BE2C (cell line): Measurements from ENCODE around the gene TGFBR2.
"Not testable (repeated sequence)": the region's sequence is repeated elsewhere in the genome, so short reads cannot be mapped to it uniquely, and the experiment has no call there.

ENCODE experiments used
- DNase-seq: peaks from one replicate; pipeline ENCODE4 v3.0.0-alpha.2; 2020
- H3K27me3 ChIP-seq: fragments of 250-450 bp; sonication (Bioruptor Pico); 2 replicates; pipeline ENCODE4 v1.5.1; 2020; ENCODE audit warnings: mild to moderate bottlenecking
- H3K36me3 ChIP-seq: fragments of 250-450 bp; sonication (Bioruptor Pico); 2 replicates; pipeline ENCODE4 v1.5.1; 2020; ENCODE audit warnings: mild to moderate bottlenecking
- H3K4me1 ChIP-seq: fragments of 250-450 bp; sonication (Bioruptor Pico); 2 replicates; pipeline ENCODE4 v1.5.1; 2020
- H3K4me3 ChIP-seq: 2 replicates; pipeline ENCODE4 v1.5.1; 2011; ENCODE audit warnings: low read depth, low read length
- H3K9me3 ChIP-seq: fragments of 250-450 bp; sonication (Bioruptor Pico); 2 replicates; pipeline ENCODE4 v1.5.1; 2020
- CTCF ChIP-seq: IDR thresholded peaks from 2 replicates; pipeline ENCODE4 v1.5.1; 2012; ENCODE audit warnings: mild to moderate bottlenecking, low read depth, low read length

The TGFBR2 gene

DNA sequence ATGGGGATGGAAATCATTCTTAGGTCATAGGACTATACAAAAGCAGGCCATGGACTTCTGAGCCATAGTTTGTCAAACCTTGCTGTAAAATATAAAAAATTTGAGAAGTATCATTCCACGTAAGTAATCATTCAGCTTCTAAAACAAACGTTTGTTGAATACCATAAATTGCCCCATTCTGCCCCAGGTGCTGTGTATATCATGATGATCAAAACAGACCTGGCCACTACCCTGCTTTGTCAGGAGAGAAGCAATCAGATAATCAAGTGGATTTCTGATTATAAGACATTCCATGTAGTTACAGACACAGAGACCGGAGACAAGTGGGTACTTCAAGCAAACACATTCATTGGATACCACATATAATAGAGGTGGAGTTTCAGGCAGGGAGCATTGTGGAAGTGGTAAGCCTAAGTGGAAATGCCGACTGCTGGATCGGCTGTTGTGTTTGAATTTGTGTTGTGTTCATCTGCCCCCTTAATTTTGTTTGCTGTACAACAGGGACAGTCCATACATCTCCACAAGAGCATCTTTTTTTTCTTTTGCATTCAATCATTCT lies 61.7 kb downstream of the TGFBR2 start:
- Histone ChIP-seq H3K27me3 (no peaks in the 10 kb centered on the region), H3K4me3 (no peak overlapping the region), H3K36me3 (no peaks in the 10 kb centered on the region), H3K9me3 (no peaks in the 10 kb centered on the region), H3K4me1 (no peaks in the 10 kb centered on the region)
- DNase-seq, result no peak
- no peak for TF ChIP-seq CTCF

DNA sequence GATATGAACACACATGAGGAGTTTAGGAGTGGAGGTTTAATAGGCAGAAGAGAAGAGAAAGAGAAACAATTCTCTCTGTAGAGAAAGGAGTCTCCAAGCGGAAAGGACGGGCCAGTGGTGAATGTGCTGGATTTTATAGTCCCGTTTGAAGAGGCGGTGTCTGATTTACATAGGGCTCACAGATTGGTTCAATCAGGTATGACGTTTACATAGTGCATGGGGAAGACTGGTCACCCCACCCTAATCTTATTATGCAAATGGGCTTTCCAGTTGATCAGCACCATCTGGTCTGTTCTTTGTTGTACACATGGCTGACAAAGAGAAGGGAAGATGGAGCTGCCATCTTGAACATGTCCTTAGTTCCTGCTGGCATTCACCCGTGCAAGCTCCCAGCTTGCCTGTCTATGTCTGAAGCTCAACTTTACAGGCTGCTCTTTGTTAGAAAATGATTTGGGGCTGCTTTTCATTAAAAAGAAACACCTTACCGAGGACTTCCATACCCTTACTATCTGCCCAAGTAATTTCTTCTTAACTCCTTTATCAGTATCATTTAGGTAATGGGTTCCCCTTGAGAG lies 63.0 kb downstream of the TGFBR2 start:
- not testable (repeated sequence) for H3K4me3 ChIP-seq, H3K9me3 ChIP-seq, H3K36me3 ChIP-seq, H3K4me1 ChIP-seq, H3K27me3 ChIP-seq
- DNase-seq, result peak; percentile 49

DNA sequence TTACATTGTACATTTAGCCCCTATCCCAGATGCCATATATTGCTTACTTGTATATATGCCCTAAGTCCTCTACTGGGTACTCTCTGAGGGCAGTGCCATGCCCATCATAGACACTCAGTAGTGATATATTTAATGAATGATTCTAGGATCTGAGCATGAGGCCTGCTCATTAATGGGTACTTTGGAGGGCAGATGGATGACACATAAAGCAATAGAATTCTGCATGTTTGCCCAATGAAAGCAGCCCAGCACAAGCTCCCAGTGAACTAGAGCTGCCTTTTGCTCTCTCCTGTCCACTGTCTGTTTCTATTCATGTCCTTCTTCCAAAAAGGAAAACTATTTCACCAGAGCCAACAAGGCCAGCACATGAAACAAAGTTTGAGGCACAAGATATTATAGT lies 63.9 kb downstream of the TGFBR2 start:
- no peaks in the 10 kb centered on the region for H3K36me3 ChIP-seq
- no peak for TF ChIP-seq CTCF

GRCh38 chr3:30671527-30672286 lies 65.3 kb downstream of the TGFBR2 start:
- Histone ChIP-seq H3K4me3 (no peak overlapping the region), H3K36me3 (no peaks in the 10 kb centered on the region), H3K9me3 (no peaks in the 10 kb centered on the region), H3K4me1 (no peaks in the 10 kb centered on the region), H3K27me3 (no peaks in the 10 kb centered on the region)
- no peak for DNase-seq
- no peak for TF ChIP-seq CTCF

More for the DNA sequence above, 63.9 kb downstream of the TGFBR2 start:
- Histone ChIP-seq H3K4me3 (no peak overlapping the region), H3K4me1 (no peaks in the 10 kb centered on the region), H3K9me3 (no peaks in the 10 kb centered on the region), H3K27me3 (no peaks in the 10 kb centered on the region)
- no peak for DNase-seq

GRCh38 chr3:30672287-30672735 lies 65.9 kb downstream of the TGFBR2 start:
- Histone ChIP-seq H3K36me3 (no peaks in the 10 kb centered on the region), H3K4me1 (no peaks in the 10 kb centered on the region)

DNA sequence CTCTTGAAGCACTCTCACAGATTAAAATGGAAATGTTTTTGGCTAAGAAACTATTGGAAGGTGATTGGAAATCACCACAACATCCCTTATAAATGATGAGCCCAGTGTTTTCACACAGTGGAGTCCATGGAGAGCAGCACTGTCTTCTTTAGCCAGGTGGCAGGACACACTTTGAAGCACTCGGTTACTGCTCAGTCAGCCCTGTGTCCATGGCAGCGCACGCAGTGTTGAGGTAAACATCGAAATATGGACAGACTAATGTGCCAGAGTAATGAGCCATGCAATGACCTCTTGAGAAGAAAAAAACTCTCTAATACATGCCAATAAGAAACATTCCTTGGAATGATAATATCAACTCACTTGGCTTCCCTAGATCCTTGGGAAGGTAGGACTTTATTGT lies 66.6 kb downstream of the TGFBR2 start:
- no peaks in the 10 kb centered on the region for H3K27me3 ChIP-seq
- no peaks in the 10 kb centered on the region for H3K4me1 ChIP-seq
- H3K9me3 ChIP-seq, result no peaks in the 10 kb centered on the region
- no peak overlapping the region for H3K4me3 ChIP-seq
- TF ChIP-seq CTCF, result no peak
- DNase-seq, result no peak
- no peaks in the 10 kb centered on the region for H3K36me3 ChIP-seq

More at GRCh38 chr3:30672287-30672735, 65.9 kb downstream of the TGFBR2 start:
- H3K9me3 ChIP-seq, result no peaks in the 10 kb centered on the region
- H3K4me3 ChIP-seq, result no peak overlapping the region
- no peak for TF ChIP-seq CTCF
- no peaks in the 10 kb centered on the region for H3K27me3 ChIP-seq
- DNase-seq, result no peak
